Thyroid gland (tissue), 4 donors: ENCODE data around the gene EFNA5. TPM values are rescaled to one million over a fixed set of nuclear protein-coding genes. Genes with fewer than 3 reads are reported as not detected.

ENCODE experiments used
- DNase-seq, 2 donors: peaks; one replicate each; pipeline ENCODE4 v3.0.0-alpha.2; 2019
- H3K27ac ChIP-seq, 3 donors: fragments of 200-600 bp; sonication (generic); 1 replicate in 2 of 3; 2 replicates in 1 of 3; pipeline ENCODE4 v1.5.1; 2016 to 2019; ENCODE audit warnings: mild to moderate bottlenecking in 1 of 3, moderate library complexity in 1 of 3
- H3K27me3 ChIP-seq: fragments of 200-600 bp; sonication (generic); one replicate; pipeline ENCODE4 v1.5.1; 2019
- H3K36me3 ChIP-seq, 2 donors: fragments of 200-600 bp; sonication (generic); one replicate each; pipeline ENCODE4 v1.5.1; 2016 to 2019
- H3K4me1 ChIP-seq, 2 donors: fragments of 200-600 bp; sonication (generic); one replicate each; pipeline ENCODE4 v1.5.1; 2017 to 2019
- H3K4me3 ChIP-seq, 3 donors: fragments of 200-600 bp; sonication (generic); replicated peaks in 1 of 3; 1 replicate in 2 of 3; 2 replicates in 1 of 3; pipeline ENCODE4 v1.5.1; 2016; ENCODE audit warnings: mild to moderate bottlenecking in 1 of 3
- H3K9me3 ChIP-seq: fragments of 200-600 bp; sonication (generic); one replicate; pipeline ENCODE4 v1.5.1; 2017
- POLR2A ChIP-seq, 2 donors: fragments of 450-650 bp; IDR thresholded peaks; one replicate each; pipeline ENCODE4 v1.6.1; 2017; ENCODE audit warnings: antibody characterized with exemption in 2 of 2, mild to moderate bottlenecking in 2 of 2, moderate library complexity in 1 of 2
- WGBS, 2 donors: methylation state at CpG; one replicate each; pipeline ENCODE4 v1.1.5; 2017; 5-methylcytosine and 5-hydroxymethylcytosine counted together
- intact Hi-C: fragments of 100-400 bp; cut with DNase I; formaldehyde crosslinking; loops from one replicate; pipeline ENCODE4 v1.15.1; 2023
- total RNA-seq, 4 donors: library from RNA; depleted of rRNA; stranded (reverse); fragments of >200 nt; gene quantifications; one replicate each; pipeline ENCODE4 v1.2.3, GENCODE V29; 2016
- TF ChIP-seq, protein P1 (sequence below), 6 experiments: fragments of 200-600 bp in 3 of 6; fragments of 450-650 bp in 3 of 6; sonication (generic) in 3 of 6; IDR thresholded peaks; one replicate each; pipeline ENCODE4 v1.5.1; 2016 to 2019; ENCODE audit warnings: antibody characterized with exemption in 6 of 6, mild to moderate bottlenecking in 2 of 6, inconsistent platforms in 1 of 6, moderate library complexity in 1 of 6

EFNA5 gene
- total RNA-seq, 4 donors from 2014 or later: 5.7 to 17.2 (median 6.4) TPM

DNA sequence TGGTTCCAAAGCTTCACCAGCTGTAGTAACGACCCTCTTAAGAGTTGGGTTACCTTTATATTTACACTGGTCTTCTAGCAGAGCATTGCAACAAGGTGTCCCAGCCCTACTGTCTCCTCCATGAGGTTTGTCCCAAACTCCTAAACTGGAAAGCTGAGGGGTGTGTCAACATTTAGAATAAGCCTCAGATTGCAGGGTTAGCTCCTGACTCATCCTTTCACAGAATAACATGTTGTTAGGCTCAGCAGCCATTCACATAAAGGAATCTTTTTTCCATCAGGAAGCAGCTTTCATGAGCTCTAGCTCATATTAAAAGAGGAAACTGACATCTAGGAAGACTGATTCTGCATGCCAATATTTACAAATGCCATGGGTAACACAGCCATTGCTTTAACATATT, 238.7 kb downstream of the EFNA5 start:
- no peaks in the 10 kb centered on the region for H3K36me3 ChIP-seq
- intact Hi-C loops: no loop called here
- no peaks in the 10 kb centered on the region for H3K4me1 ChIP-seq
- DNase-seq: no peak
- H3K27ac ChIP-seq: no peak overlapping the region
- no peaks in the 10 kb centered on the region for H3K27me3 ChIP-seq
- TF ChIP-seq, protein P1, sequence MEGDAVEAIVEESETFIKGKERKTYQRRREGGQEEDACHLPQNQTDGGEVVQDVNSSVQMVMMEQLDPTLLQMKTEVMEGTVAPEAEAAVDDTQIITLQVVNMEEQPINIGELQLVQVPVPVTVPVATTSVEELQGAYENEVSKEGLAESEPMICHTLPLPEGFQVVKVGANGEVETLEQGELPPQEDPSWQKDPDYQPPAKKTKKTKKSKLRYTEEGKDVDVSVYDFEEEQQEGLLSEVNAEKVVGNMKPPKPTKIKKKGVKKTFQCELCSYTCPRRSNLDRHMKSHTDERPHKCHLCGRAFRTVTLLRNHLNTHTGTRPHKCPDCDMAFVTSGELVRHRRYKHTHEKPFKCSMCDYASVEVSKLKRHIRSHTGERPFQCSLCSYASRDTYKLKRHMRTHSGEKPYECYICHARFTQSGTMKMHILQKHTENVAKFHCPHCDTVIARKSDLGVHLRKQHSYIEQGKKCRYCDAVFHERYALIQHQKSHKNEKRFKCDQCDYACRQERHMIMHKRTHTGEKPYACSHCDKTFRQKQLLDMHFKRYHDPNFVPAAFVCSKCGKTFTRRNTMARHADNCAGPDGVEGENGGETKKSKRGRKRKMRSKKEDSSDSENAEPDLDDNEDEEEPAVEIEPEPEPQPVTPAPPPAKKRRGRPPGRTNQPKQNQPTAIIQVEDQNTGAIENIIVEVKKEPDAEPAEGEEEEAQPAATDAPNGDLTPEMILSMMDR (IDR thresholded peaks at IDR 0.05): no peak
- no peak for TF ChIP-seq POLR2A (IDR thresholded peaks at IDR 0.05)
- H3K4me3 ChIP-seq: no peak overlapping the region
- H3K9me3 ChIP-seq: no peaks in the 10 kb centered on the region
- 64 to 80% methylated on average over 1 of the region's 1 CpG for WGBS, 2 donors

DNA sequence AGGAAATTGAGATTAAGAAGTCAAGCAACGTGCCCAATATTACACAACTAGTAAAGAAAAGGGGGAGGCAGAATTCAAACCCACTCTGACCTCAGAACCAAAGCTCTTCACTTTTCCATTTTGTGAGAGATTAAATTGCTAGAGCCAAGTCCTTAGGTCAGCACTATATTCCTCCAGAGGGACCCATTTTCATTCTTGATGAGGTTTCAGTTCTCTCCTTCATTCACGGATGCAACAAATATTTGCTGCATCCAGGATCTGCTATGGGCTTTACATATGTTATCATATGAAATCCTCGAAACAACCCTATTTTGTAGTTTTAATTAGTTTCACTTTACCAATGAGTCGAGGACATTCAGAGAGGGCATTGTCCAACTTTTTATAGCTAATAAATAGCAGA, 239.2 kb downstream of the EFNA5 start:
- DNase-seq: no peak
- intact Hi-C loops: no loop called here
- Histone ChIP-seq H3K9me3 (no peaks in the 10 kb centered on the region), H3K27me3 (no peaks in the 10 kb centered on the region), H3K4me1 (no peaks in the 10 kb centered on the region), H3K36me3 (no peaks in the 10 kb centered on the region), H3K4me3 (no peak overlapping the region), H3K27ac (no peak overlapping the region)
- 90 to 94% methylated on average over 4 of the region's 4 CpGs for WGBS, 2 donors
- TF ChIP-seq, protein P1 (IDR thresholded peaks at IDR 0.05): no peak
- no peak for TF ChIP-seq POLR2A (IDR thresholded peaks at IDR 0.05)

DNA sequence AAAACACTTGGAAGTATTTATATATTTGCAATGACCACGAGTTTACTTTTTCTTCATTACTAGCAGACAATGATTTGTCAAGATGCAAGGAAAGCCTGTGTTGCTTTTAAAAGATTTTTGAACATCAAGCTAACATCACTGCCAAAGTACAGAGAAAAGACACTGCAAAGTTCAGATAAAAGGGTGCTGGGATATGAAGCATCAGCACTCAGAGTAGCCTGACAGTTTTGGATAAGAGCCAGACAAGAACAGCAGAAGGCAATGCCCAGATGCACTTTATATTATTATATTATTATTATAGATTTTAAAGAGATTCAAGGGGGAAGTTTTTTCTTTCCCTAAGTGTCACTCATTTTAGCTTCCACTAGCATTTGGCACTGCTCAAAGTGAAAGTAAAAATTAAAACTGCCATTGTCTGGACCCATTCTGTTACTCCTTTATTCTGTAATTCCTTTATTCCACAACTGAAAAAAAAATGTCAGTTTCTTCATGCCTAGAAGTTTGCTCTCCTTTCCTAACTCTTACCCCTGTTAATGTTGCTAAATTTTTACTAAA, 240.6 kb downstream of the EFNA5 start:
- Histone ChIP-seq H3K27ac (no peak overlapping the region), H3K4me1 (no peaks in the 10 kb centered on the region)
- no peak for TF ChIP-seq POLR2A (IDR thresholded peaks at IDR 0.05)
- TF ChIP-seq, protein P1 (IDR thresholded peaks at IDR 0.05): no peak

DNA sequence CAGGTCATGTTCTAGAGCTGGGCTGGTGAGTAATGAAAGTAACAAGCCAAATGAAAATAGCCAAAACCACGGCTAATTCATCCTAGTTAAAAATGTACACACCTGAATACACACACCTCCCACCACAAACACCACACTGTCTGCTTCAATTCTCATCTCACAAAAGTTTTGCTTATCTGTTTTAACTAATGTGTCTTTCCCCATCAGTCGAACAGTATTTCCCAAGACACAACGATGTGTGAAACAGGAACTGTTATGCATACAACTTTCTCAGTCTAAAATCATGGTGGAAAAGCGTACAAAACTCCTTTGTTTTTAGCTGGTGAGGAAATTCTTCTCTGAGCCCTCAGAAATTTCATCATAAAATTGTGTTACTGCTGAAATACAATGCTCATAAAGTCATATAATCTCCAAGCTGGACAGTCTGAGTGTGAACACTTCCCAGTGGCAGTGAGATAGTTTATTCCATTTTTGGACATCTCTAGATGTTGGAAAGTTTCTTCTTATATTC, 242.4 kb downstream of the EFNA5 start:
- TF ChIP-seq POLR2A (IDR thresholded peaks at IDR 0.05): no peak
- TF ChIP-seq, protein P1 (IDR thresholded peaks at IDR 0.05): no peak
- Histone ChIP-seq H3K4me1 (no peaks in the 10 kb centered on the region), H3K27ac (no peak overlapping the region)

More for the DNA sequence above, 240.6 kb downstream of the EFNA5 start:
- DNase-seq: no peak
- intact Hi-C loops: no loop called here
- Histone ChIP-seq H3K36me3 (no peaks in the 10 kb centered on the region), H3K27me3 (no peaks in the 10 kb centered on the region), H3K9me3 (no peaks in the 10 kb centered on the region), H3K4me3 (no peak overlapping the region)
- WGBS, 2 donors: 51 to 54% methylated on average over 1 of the region's 1 CpG

DNA sequence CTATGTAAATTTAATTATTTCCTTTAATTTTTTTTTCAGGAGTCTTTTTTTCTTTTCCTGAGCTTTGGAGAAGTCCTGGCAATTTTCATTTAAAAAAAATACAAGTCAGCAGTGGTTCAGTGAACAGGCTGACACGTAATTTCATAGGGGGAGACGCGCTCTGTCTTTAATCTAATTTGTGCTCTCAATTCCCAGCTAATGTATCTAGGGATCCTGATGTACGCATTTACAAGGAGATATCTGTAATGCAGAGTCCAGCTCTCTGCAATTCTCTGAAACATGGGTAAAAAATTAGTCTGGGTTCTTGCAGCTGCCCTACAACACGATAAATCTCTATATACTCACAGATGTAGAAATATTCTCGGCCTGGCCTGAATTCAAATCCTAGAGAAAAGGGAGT, 243.9 kb downstream of the EFNA5 start:
- Histone ChIP-seq H3K4me3 (no peak overlapping the region), H3K27me3 (no peaks in the 10 kb centered on the region), H3K9me3 (no peaks in the 10 kb centered on the region), H3K27ac (no peak overlapping the region), H3K36me3 (no peaks in the 10 kb centered on the region), H3K4me1 (no peaks in the 10 kb centered on the region)
- TF ChIP-seq, protein P1 (IDR thresholded peaks at IDR 0.05): no peak
- TF ChIP-seq POLR2A (IDR thresholded peaks at IDR 0.05): no peak
- 96 to 97% methylated on average over 6 of the region's 6 CpGs for WGBS, 2 donors
- DNase-seq: no peak
- intact Hi-C loops: no loop called here

More for the DNA sequence above, 242.4 kb downstream of the EFNA5 start:
- no peaks in the 10 kb centered on the region for H3K36me3 ChIP-seq
- no peak for DNase-seq
- intact Hi-C loops: no loop called here
- 78 to 85% methylated on average over 4 of the region's 4 CpGs for WGBS, 2 donors
- H3K4me3 ChIP-seq: no peak overlapping the region
- no peaks in the 10 kb centered on the region for H3K9me3 ChIP-seq
- H3K27me3 ChIP-seq: no peaks in the 10 kb centered on the region
